Nephron (organoid): ENCODE measurements around the gene SND1.
"Not testable (repeated sequence)": the region's sequence is repeated elsewhere in the genome, so short reads cannot be mapped to it uniquely, and the experiment has no call there.

Experiments
- H3K27ac Mint-ChIP-seq, 3 experiments: 2 replicates each; pipeline ENCODE4 v1.8.0; 2020; ENCODE audit warnings: mixed read lengths in 3 of 3, mild to moderate bottlenecking in 2 of 3, moderate library complexity in 1 of 3
- H3K27me3 Mint-ChIP-seq: 2 replicates; pipeline ENCODE4 v1.8.0; 2021; ENCODE audit warnings: low read depth, mild to moderate bottlenecking, moderate library complexity, mixed read lengths
- H3K36me3 Mint-ChIP-seq: 2 replicates; pipeline ENCODE4 v1.8.0; 2020; ENCODE audit warnings: low read depth, mixed read lengths
- H3K4me1 Mint-ChIP-seq: 2 replicates; pipeline ENCODE4 v1.8.0; 2020; ENCODE audit warnings: mixed read lengths
- H3K4me3 Mint-ChIP-seq, 3 experiments: 2 replicates each; pipeline ENCODE4 v1.8.0; 2020; ENCODE audit warnings: mild to moderate bottlenecking in 3 of 3, mixed read lengths in 3 of 3, moderate library complexity in 2 of 3
- H3K9me3 Mint-ChIP-seq: 2 replicates; pipeline ENCODE4 v1.8.0; 2020; ENCODE audit warnings: mixed read lengths
- TF ChIP-seq, protein P1 (sequence below), 3 experiments: fragments of 200-600 bp; sonication (generic); IDR thresholded peaks; one replicate each; pipeline ENCODE4 v1.5.0; 2021; ENCODE audit warnings: antibody characterized with exemption in 3 of 3; ENCODE audit not compliant: unreplicated experiment in 3 of 3

Gene SND1

DNA sequence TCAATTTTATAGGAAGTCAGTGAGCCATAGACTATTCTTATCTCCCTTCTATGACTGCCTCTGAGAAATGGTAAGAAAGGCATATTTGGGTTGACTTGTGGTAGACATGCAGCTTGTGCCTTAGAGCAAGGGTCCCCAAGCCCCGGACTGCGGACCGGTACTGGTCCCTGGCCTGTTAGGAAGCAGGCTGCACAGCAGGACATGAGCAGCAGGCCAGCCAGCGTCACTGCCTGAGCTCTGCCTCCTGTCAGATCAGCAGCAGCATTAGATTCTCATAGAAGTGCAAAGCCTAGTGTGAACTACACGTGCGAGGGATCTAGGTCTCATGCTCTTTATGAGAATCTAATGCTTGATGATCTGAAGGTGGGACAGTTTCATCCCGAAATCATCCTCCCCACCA is 180.6 kb downstream of the SND1 start:
- peaks cover 10% of the 10 kb centered on the region for H3K36me3 Mint-ChIP-seq
- no peak overlapping the region for H3K27ac Mint-ChIP-seq
- peaks cover 19% of the 10 kb centered on the region for H3K4me1 Mint-ChIP-seq
- TF ChIP-seq, protein P1, sequence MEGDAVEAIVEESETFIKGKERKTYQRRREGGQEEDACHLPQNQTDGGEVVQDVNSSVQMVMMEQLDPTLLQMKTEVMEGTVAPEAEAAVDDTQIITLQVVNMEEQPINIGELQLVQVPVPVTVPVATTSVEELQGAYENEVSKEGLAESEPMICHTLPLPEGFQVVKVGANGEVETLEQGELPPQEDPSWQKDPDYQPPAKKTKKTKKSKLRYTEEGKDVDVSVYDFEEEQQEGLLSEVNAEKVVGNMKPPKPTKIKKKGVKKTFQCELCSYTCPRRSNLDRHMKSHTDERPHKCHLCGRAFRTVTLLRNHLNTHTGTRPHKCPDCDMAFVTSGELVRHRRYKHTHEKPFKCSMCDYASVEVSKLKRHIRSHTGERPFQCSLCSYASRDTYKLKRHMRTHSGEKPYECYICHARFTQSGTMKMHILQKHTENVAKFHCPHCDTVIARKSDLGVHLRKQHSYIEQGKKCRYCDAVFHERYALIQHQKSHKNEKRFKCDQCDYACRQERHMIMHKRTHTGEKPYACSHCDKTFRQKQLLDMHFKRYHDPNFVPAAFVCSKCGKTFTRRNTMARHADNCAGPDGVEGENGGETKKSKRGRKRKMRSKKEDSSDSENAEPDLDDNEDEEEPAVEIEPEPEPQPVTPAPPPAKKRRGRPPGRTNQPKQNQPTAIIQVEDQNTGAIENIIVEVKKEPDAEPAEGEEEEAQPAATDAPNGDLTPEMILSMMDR (IDR thresholded peaks at IDR 0.05; ENCODE audit: unreplicated experiment in 3 of 3), result no peak
- no peaks in the 10 kb centered on the region for H3K9me3 Mint-ChIP-seq
- H3K4me3 Mint-ChIP-seq, result no peak overlapping the region
- no peaks in the 10 kb centered on the region for H3K27me3 Mint-ChIP-seq

DNA sequence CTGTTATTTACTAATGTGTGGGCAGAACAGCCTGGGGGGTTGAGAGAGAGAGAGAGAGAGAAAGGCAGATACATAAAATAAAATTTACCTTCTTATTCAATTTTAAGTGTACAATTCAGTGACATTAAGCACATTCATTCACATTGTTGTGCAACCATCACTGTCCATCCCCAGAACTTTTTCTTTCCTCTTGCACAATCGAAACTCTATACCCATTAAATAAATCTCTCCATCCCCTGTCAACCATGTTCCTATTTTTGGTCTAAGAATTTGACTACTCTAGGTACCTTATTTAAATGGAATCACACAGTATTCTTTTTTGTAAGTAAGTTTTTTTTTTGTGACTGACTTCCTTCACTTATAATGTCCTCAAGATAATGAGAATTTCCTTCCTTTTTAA is 181.6 kb downstream of the SND1 start:
- Mint-ChIP-seq H3K36me3 (peaks cover 16% of the 10 kb centered on the region), H3K4me1 (peaks cover 26% of the 10 kb centered on the region), H3K27me3 (no peaks in the 10 kb centered on the region), H3K27ac (no peak overlapping the region), H3K9me3 (no peaks in the 10 kb centered on the region), H3K4me3 (no peak overlapping the region)
- TF ChIP-seq, protein P1 (IDR thresholded peaks at IDR 0.05; ENCODE audit: unreplicated experiment in 3 of 3), result no peak

DNA sequence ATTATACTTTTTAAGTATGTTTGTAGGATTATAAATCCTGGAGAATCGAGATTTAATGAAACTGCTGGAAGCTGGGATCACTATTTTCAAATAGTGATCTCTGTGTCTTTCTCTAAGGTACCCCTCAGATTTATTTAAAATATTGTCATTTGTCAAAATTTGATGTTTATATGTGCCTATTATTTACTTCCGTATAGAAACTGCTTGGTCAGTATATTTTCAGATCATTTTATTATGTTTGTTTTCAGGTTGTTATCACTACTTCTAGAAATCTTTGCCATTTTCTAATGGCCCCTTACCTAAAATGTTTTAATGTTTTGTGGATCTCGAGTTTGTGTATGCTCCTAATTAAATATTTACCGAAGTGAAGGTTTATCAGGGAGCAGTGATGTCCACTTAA is 183.7 kb downstream of the SND1 start:
- Mint-ChIP-seq H3K4me3 (no peak overlapping the region), H3K9me3 (no peaks in the 10 kb centered on the region), H3K36me3 (peaks cover 18% of the 10 kb centered on the region), H3K27me3 (no peaks in the 10 kb centered on the region), H3K27ac (no peak overlapping the region), H3K4me1 (peaks cover 36% of the 10 kb centered on the region)
- TF ChIP-seq, protein P1 (IDR thresholded peaks at IDR 0.05; ENCODE audit: unreplicated experiment in 3 of 3), result no peak

DNA sequence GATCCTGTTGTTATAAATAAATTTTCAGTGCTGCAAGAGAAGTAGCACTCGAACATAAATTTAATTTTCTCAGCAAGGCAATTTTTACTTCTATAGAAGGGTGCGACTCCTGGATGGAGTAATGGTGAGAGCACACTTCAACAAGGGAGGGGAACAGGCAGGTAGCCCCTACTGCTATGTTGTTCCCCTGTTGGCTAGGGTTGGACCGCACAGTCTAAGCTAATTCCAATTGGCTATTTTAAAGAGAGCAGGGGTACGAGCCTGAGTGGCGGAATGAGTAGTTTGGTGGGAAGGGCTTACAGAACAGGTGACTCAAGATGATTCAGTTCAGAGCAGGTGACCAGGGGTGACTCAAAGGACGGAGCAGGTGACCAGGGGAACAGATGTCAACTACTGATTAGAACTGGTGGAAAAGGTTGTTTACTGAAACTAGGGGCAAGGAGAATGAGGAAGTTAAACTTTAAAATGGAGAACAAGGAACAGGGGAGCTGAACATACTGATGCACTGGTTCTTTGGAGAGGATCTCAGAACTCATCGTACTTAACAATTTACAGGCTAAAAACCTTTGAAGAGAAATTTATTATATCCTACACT is 185.9 kb downstream of the SND1 start:
- H3K9me3 Mint-ChIP-seq, H3K27me3 Mint-ChIP-seq: not testable (repeated sequence)
- H3K36me3 Mint-ChIP-seq, result peaks cover 18% of the 10 kb centered on the region
- H3K4me3 Mint-ChIP-seq, result peak overlapping the region in 1 of 3 experiments; percentile 9
- peaks cover 48% of the 10 kb centered on the region for H3K4me1 Mint-ChIP-seq
- H3K27ac Mint-ChIP-seq, result peak overlapping the region in 2 of 3 experiments; percentile 29 to 30

DNA sequence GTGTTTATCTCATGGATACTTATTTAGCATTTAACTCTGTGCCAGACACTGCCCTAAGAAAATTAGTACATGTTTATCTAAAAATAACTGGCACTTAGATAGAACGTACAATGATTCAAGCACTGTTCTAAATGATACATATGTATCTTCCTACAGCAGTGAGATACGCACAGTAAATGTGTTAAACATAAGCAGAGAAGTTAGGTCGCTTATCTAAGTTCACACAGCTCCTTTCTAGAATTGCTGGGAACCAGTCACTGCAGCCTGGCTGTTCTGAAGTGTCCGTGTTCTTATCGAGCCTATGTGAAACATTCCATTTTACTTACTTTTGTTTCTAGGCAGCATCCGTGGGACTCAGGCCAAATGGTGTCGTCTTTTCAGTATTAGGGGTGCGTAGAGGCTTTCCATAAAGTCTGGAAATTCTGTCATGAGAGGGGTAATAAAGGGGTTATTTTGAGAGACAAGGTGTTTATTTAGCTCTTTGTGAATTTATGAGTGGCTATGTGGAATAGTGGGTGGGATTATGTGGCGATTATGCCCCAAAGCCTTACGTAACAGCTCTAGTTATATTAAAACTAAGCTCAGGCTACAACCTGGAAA is 186.9 kb downstream of the SND1 start:
- H3K4me3 Mint-ChIP-seq, result peak overlapping the region in 1 of 3 experiments; percentile 16
- peaks cover 18% of the 10 kb centered on the region for H3K36me3 Mint-ChIP-seq
- peaks cover 51% of the 10 kb centered on the region for H3K4me1 Mint-ChIP-seq
- peak overlapping the region; percentile 42 to 83 (median 70) for H3K27ac Mint-ChIP-seq
- no peaks in the 10 kb centered on the region for H3K9me3 Mint-ChIP-seq
- H3K27me3 Mint-ChIP-seq, result no peaks in the 10 kb centered on the region
- TF ChIP-seq, protein P1 (IDR thresholded peaks at IDR 0.05; ENCODE audit: unreplicated experiment in 3 of 3), result no peak

DNA sequence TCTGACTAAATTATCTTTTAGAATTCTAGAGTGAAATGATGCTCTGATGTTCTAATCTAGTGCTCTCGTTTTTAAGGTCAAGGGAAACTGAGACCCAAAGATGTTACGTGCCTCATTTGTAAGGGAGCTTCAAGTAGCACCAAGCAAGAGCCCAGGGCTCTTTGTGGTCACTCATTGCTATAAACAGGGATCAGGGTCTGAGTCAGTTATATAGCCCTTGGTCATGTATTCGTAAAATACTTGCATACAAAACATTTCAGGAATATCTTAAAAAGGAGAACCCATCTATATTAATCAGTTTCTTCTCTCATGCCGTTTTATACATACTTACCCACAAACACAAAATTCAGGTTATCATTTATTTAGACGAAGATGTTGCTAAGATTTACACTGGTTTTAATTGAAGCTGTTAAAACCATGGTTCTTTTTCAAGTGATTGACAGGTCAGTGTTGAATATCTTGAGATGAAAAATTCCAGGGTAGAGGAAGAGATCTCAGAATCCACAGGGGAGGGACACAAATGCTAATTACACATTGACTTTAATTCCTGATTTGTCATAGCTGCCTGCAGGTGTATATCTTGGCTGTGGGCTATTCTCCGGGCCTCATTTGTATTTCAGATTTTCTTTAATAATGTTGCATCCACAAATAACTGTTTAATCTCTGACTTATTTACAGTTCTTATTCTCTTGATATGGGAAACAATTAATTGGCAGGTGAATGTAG is 188.4 kb downstream of the SND1 start:
- Mint-ChIP-seq H3K9me3 (no peaks in the 10 kb centered on the region), H3K27ac (peak overlapping the region in 1 of 3 experiments; percentile 5), H3K27me3 (no peaks in the 10 kb centered on the region), H3K4me1 (peaks cover 63% of the 10 kb centered on the region), H3K36me3 (peaks cover 18% of the 10 kb centered on the region), H3K4me3 (no peak overlapping the region)
- TF ChIP-seq, protein P1 (IDR thresholded peaks at IDR 0.05; ENCODE audit: unreplicated experiment in 3 of 3), result no peak
